PC-3 (cell line): ENCODE results near the gene SLC9A3.
"Not testable (repeated sequence)": the region's sequence is repeated elsewhere in the genome, so short reads cannot be mapped to it uniquely, and the experiment has no call there.

Source experiments
- CTCF ChIP-seq: fragments of 300-600 bp; sonication (generic); conservative IDR thresholded peaks from 2 replicates; pipeline ENCODE4 v1.5.1; 2017; ENCODE audit warnings: antibody characterized with exemption, low read depth, mild to moderate bottlenecking, low read length
- EZH2 ChIP-seq: fragments of 300-600 bp; sonication (generic); IDR thresholded peaks from one replicate; pipeline ENCODE4 v1.6.1; 2017; ENCODE audit warnings: antibody characterized with exemption, mild to moderate bottlenecking, low read length; ENCODE audit not compliant: unreplicated experiment
- EZH2phosphoT487 ChIP-seq: fragments of 300-600 bp; sonication (generic); IDR thresholded peaks from 2 replicates; pipeline ENCODE4 v1.6.1; 2018; ENCODE audit warnings: mild to moderate bottlenecking, antibody characterized with exemption, low read length, borderline replicate concordance

DNA sequence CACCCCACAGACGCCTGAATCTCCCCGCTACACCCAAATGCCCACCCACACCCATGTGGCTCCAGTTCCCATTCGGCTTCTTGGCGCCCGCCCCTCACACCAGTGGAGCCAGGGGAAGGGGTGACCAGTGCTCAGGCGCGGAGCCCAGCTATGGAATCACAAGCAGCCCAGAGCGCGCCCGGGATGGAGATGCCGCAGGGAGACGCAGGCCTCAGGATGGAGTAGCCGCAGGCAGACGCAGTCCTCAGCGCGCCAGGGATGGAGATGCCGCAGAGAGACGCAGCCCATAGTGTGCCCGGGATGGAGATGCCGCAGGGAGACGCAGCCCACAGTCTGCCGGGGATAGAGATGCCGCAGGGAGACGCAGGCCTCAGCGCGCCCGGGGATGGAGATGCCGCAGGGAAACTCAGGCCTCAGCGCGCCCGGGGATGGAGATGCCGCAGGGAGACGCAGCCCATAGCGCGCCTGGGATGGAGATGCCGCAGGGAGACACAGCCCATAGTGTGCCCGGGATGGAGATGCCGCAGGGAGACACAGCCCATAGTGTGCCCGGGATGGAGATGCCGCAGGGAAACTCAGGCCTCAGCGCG lies 16.2 kb downstream of the SLC9A3 start:
- not testable (repeated sequence) for TF ChIP-seq CTCF, EZH2, EZH2phosphoT487
